ENCODE measurements around the gene EPHA2.

Gene EPHA2

GRCh38 chr1:16155537-16156410 lies at the start of gene EPHA2:
EPHA2 (minus strand) TSS chr1:16156069; CDS start chr1:16155932, 137 bp downstream.
- no peaks in the 10 kb centered on the region; the same call in 1 of the 2 replicates for H3K27me3 ChIP-seq (replicated peaks; ENCODE audit: control insufficient read depth, insufficient read depth, low read length)
- DNase-seq (ENCODE audit: extremely low read depth, insufficient read length) = no peak

GRCh38 chr1:16205334-16205671 lies 49.4 kb upstream of the EPHA2 start:
- H3K36me3 ChIP-seq (ENCODE audit: control insufficient read depth, insufficient read depth, low read length) = no peaks in the 10 kb centered on the region
- no peak for TF ChIP-seq CTCF (IDR thresholded peaks at IDR 0.05; ENCODE audit: insufficient read depth, low read length, poor library complexity, severe bottlenecking)
- H3K4me3 ChIP-seq (replicated peaks; ENCODE audit: low read depth, low read length) = no peak overlapping the region
- H3K27me3 ChIP-seq (replicated peaks; ENCODE audit: control insufficient read depth, insufficient read depth, low read length) = no peaks in the 10 kb centered on the region
- DNase-seq (ENCODE audit: extremely low read depth, insufficient read length) = no peak

More at GRCh38 chr1:16155537-16156410, at the start of gene EPHA2:
- Histone ChIP-seq H3K36me3 (ENCODE audit: control insufficient read depth, insufficient read depth, low read length) (no peaks in the 10 kb centered on the region), H3K4me3 (replicated peaks; ENCODE audit: low read depth, low read length) (peak within 1 kb of the TSS; percentile 46)
- TF ChIP-seq CTCF (IDR thresholded peaks at IDR 0.05; ENCODE audit: insufficient read depth, low read length, poor library complexity, severe bottlenecking) = no peak

- Histone ChIP-seq H3K27me3 (replicated peaks; ENCODE audit: control insufficient read depth, insufficient read depth, low read length) (no peaks in the 10 kb centered on the region), H3K36me3 (ENCODE audit: control insufficient read depth, insufficient read depth, low read length) (no peaks in the 10 kb centered on the region), H3K4me3 (replicated peaks; ENCODE audit: low read depth, low read length) (no peak overlapping the region)
- DNase-seq (ENCODE audit: extremely low read depth, insufficient read length) = no peak
- TF ChIP-seq CTCF (IDR thresholded peaks at IDR 0.05; ENCODE audit: insufficient read depth, low read length, poor library complexity, severe bottlenecking) = peak; percentile 52
Measured at GRCh38 chr1:16204634-16205333, 48.9 kb upstream of the EPHA2 start.

GRCh38 chr1:16204216-16204615 lies 48.3 kb upstream of the EPHA2 start:
- Histone ChIP-seq H3K36me3 (ENCODE audit: control insufficient read depth, insufficient read depth, low read length) (no peaks in the 10 kb centered on the region), H3K4me3 (replicated peaks; ENCODE audit: low read depth, low read length) (no peak overlapping the region), H3K27me3 (replicated peaks; ENCODE audit: control insufficient read depth, insufficient read depth, low read length) (no peaks in the 10 kb centered on the region)
- no peak for TF ChIP-seq CTCF (IDR thresholded peaks at IDR 0.05; ENCODE audit: insufficient read depth, low read length, poor library complexity, severe bottlenecking)
- no peak for DNase-seq (ENCODE audit: extremely low read depth, insufficient read length)

GRCh38 chr1:16203550-16203949 lies 47.7 kb upstream of the EPHA2 start:
- DNase-seq (ENCODE audit: extremely low read depth, insufficient read length) = no peak
- Histone ChIP-seq H3K36me3 (ENCODE audit: control insufficient read depth, insufficient read depth, low read length) (no peaks in the 10 kb centered on the region), H3K27me3 (replicated peaks; ENCODE audit: control insufficient read depth, insufficient read depth, low read length) (no peaks in the 10 kb centered on the region), H3K4me3 (replicated peaks; ENCODE audit: low read depth, low read length) (no peak overlapping the region)
- TF ChIP-seq CTCF (IDR thresholded peaks at IDR 0.05; ENCODE audit: insufficient read depth, low read length, poor library complexity, severe bottlenecking) = no peak
